ENCODE measurements around the gene TMEM170A.
"Not testable (repeated sequence)": the region's sequence is repeated elsewhere in the genome, so short reads cannot be mapped to it uniquely, and the experiment has no call there.

Gene TMEM170A

DNA sequence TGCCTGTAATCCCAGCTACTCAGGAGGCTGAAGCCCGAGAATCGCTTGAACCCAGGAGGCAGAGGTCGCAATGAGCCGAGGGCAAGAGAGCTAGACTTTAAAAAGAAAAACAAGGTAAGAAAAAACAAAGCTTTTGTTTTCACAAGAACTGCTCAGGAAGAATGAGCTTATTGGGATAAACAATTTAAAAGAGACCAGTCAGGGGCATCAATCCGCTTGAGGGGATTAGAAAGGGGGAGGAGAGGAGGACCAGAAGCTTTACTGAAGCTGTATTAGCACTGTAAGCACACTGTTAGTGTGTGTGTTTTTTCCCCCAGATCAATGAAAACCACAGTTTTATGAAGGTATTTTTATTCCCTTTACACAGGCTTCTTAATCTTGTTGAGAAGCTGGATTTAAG lies 8.8 kb downstream of the TMEM170A start:
- no peak for DNase-seq (ENCODE audit: low read depth in 1 of 2, low spot score in 1 of 2)

DNA sequence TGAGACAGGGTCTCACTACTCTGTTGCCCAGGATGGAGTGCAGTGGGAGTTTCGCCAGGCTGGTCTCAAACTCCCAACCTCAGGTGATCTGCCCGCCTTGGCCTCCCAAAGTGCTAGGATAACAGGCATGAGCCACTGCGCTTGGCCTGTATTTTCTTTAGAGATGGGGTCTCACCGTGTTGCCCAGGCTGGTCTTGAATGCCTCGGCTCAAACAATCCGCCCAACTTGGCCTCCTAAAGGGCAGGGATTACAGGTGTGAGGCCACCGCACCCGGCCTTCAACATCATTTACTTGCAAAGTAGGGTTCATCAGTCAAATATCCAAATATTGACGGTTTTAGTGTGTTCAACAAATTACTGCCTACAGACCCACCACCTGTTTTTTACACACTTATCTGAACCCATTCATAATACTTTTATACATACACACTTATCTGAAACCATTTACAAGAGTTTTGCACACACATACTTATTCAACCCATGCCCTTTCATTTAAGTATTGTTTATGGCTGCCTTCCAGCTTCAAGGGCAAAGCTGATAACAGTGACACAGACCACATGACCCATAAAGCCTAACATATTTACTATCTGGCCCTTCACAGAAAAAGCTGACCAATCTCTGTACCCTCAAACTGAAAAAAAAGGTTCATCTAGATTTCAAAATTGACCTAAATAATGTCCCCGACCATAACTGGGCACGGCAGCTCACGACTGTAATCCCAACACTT lies 11.9 kb downstream of the TMEM170A start:
- DNase-seq (ENCODE audit: low read depth in 1 of 2, low spot score in 1 of 2) = no peak

DNA sequence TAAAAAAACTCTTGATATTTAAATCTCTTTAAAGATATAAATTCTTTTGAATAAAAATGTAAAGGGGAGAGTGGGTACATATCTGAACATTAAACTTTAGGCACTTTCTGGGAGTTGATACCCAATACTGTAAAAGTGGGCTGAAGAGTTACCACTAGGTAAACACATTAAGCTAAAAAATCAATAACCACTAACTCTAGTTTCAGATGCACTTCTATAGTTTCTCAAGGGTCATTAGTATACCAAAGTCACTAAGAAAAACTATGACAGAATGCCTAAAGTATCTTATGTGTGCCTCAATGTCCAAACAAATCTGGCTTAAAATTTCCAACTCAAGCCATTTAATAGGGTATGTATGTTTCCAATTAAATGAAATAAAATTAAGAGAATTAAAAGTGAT lies 18.1 kb downstream of the TMEM170A start:
- no peak for DNase-seq (ENCODE audit: low read depth in 1 of 2, low spot score in 1 of 2)

DNA sequence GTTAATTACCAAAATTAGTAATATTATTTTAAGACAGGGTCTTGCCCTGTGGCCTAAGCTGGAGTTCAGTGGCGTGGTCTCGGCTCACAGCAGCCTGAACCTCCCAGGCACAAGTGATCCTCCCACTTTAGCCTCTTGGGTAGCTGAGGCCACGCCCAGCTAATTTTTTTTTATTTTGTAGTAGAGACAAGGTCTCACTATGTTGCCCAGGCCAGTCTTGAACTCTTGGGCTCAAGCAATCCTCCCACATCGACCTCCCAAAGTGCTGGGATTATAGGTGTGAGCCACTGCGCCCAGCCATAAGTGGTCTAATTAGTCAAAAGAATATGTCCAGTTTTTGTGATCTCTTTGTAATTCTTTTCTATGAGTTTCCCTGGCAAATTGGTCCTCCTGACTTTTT lies 19.2 kb downstream of the TMEM170A start:
- no peak for DNase-seq (ENCODE audit: low read depth in 1 of 2, low spot score in 1 of 2)

DNA sequence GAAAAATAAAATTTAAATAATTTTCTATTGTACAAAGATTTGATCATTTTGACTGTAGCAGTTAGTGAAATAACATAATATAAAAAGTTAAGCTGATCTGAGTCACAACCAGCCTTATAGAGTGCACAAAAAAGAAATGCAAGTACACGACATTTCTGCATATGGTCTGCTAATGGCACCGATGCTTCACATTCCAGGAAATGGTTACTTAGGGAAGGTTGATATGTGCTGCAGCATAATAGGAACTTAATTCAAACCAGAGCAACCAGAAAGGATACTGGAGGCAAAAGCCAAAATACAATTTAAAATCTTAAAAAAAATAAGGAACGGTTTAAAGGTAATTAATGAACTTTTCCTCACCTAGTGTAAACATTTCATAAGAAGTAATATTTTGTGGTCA lies 21.2 kb downstream of the TMEM170A start:
- DNase-seq (ENCODE audit: low read depth in 1 of 2, low spot score in 1 of 2) = no peak

DNA sequence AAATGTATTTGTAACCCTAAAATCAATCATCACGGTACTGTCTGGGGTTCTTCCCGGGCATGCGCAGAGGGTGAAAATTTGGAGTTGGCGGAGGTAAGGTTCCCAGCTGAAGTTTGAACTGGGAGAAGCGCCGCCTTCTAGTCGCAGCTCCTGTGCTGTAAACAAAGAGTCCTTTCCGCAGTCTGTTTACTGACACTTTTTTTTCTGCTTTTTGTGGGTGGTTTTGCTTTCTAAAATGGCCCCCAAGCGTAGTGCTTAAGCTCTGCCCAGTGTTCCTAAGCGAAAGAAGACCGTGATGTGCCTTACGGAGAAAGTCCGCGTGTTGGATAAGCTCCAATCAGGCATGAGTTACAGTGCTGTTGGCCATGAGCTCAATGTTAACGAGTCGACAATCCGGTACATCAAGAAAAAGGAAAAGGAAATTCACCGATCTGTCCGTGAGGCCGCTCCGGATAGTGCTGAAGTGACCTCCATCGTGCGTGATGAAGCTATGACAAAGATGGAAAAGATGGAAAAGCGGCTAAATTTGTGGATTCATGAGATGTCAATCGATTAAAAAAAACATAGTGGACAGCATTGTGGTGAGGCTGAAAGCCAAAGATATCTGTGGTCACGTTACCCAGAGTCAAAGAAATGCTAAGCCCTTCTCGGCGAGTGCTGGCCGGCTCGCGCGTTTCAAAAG lies 30.6 kb downstream of the TMEM170A start:
- DNase-seq (ENCODE audit: low read depth in 1 of 2, low spot score in 1 of 2) = peak in 1 of 2 donors; percentile 66

DNA sequence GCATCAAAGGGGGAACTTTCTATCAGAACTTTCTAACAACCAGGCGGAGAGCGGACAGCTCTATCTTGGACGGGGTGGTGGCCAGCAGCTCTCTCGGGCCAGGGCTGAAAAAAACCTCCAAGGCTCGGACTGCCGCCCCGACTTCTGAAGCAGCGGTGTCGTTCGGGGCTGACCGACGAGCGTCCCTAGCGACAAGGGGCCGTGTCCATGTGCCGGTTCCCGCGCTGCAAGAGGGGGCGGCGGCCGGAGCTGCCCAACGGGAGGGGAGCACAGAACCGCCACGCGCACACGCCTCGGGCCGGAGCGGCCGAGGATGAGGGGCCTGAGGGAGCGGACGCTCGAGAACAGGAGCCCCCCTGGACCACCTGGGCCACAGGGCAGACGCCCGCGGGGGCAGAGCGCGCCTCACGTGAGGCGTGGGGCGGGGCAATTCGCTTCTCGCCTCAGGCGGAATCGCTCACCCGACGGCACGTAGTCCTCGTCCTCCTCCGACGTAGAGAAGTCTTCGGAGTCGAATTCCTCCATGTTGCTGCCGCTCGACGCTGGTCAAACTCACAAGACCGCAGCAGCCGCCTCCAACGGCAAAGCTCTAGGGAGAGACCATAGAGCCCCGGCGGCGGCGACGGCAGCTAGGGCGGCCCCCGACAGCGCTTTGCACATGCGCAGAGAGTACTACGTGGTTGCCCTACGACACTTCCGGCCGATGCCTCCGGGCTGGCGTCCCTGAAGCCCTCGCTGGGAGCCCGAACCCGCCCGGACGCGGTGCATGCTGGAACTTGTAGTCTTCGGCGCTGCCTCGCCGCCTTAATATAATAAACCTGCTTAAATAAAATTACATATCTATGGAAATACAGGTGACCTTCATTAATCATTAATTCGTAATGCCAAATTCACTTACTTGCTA lies 31.4 kb downstream of the TMEM170A start, which contains the start of gene CFDP1:
TSS of gene CFDP1 (minus strand) at position 676 of the 904 bp plus-strand sequence. CDS start at position 525, 151 bp downstream.
- peak; percentile 87 to 96 for DNase-seq (ENCODE audit: low read depth in 1 of 2, low spot score in 1 of 2)

DNA sequence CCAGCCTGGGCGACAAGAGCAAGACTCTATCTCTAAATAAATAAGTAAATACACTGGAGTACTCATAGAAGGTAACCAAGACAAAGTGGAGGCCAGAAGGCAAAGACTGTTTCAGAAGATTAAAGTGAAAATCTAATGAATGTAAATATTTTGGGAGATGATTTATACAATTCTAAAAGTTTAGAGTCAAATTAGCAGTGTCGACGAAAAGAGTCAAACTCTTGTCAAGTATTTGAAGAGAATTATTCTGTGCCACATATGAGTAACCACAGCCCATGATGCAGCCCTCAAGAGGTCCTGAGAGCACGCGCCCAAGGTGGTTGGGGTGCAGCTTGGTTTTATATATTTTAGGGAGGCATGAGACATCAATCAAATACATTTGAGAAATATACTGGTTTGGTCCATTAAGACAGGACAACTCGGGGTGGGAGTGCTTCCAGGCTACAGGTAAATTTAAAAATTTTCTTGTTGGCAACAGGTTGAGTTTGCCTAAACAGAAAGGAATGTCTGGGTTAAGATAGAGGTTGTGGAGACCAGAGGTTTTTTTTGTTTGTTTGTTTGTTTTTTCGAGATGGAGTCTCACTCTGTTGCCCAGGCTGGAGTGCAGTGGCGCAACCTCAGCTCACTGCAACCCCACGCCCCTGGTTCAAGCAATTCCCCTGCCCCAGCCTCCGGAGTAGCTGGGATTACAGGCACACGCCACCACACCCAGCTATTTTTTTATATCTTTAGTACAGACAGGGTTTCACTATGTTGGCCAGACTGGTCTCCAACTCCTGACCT lies 34.7 kb downstream of the TMEM170A start:
- no peak for DNase-seq (ENCODE audit: low read depth in 1 of 2, low spot score in 1 of 2)

DNA sequence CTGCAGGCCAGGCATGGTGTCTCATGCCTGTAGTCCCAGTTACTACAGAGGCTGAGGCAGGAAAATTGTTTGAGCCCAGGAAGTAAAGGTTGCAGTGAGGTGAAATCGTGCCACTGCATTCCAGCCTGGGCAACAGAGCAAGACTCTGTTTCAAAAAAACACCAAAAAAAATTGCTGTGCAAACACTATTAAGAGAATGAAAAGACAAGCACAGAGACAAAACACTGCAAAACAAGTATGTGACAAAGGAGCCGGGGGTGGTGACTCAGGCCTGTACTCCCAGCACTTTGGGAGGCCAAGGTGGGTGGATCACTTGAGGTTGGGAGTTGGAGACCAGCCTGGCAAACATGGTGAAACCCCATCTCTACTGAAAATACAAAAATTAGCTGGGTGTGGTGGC lies 38.0 kb downstream of the TMEM170A start:
- not testable (repeated sequence) for DNase-seq (ENCODE audit: low read depth in 1 of 2, low spot score in 1 of 2)

DNA sequence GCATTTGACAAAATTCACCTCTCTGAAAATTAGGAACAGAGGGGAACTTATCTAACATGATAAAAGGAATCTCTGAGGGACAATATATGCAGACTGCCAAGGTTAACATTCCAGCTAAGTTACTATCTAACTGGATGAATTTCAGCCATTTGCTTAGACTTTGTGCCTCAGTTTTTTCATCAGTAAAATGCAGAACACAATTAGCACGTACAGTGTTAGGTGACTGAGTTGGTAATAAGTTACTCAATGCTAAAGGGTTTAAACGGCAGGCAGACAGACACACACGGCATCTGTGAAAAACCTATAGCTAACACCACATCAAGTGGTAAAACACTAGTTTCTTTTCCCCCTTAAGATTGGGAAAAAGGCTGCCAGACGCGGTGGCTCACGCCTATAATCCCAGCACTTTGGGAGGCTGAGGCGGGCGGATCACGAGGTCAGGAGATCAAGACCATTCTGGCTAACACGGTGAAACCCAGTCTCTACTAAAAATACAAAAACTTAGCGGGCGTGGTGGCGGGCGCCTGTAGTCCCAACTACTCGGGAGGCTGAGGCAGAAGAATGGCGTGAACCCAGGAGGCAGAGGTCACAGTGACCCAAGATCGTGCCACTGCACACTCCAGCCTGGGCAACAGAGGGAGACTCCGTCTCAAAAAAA lies 40.3 kb downstream of the TMEM170A start:
- not testable (repeated sequence) for DNase-seq (ENCODE audit: low read depth in 1 of 2, low spot score in 1 of 2)

DNA sequence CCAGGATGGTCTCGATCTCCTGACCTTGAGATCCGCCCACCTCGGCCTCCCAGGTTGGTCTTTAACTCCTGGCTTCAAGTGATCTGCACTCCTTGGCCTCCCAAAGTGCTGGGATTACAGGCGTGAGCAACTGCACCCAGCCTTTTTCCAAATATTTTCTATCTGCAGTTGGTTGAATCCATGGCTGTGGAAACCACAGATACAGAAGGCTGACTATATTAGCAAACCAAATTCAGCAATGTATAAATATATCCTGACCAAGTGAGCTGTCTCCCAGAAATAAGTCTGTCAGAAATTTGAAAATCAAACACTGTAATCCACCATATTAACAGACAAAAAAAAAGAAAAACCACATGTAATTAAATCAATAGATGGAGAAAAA lies 40.8 kb downstream of the TMEM170A start:
- no peak for DNase-seq (ENCODE audit: low read depth in 1 of 2, low spot score in 1 of 2)

DNA sequence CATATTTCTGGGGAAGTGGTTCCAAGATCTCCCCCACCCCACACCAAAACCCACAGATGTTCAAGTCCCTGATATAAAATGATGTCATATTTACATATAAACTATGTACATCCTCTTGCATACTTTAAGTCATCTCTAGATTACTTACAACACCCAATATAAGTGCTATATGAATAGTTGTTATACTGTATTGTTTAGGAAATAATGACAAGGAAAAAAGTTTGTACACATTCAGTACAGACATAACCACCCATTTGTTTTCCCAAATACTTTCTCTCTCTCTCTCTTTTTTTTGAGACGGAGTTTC lies 42.7 kb downstream of the TMEM170A start:
- no peak for DNase-seq (ENCODE audit: low read depth in 1 of 2, low spot score in 1 of 2)

DNA sequence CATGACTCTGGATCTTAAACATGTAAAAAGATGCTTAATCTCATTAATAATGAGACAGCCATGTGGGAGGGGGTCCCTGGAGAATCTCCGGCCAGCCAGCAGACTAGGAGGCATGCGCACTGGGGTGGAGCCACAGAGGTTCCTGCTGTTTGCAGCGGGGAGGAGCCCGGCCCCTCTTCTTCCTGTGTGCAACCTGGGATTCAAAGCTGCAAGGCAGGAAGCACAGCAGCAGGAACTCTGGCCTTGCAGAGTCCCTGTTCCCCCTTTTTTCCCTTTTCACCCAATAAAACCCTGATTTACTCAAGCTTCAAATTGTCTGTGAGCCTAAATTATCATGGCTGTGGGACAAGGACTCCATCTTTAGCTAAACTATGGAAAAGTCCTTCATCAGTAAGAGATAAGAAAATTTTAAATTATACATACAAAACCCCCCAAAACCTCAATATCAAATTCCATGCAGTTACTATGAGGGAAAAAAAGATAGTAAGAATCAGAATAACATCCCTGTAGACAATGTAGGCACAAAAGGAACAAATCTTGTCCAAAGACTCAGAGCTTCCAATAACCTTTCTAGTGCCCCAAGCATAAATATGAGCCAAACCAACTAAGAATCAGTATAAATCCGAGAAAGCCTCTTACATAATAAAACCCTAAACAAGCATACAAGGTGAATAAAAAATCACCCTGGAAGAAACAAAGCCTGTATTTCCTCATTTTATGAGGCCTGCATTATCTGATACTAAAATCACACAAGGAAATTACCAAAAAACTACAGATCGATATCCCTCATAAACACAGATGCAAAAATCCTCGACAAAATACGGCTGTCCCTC lies 43.3 kb downstream of the TMEM170A start:
- peak in 1 of 2 donors; percentile 26 for DNase-seq (ENCODE audit: low read depth in 1 of 2, low spot score in 1 of 2)

DNA sequence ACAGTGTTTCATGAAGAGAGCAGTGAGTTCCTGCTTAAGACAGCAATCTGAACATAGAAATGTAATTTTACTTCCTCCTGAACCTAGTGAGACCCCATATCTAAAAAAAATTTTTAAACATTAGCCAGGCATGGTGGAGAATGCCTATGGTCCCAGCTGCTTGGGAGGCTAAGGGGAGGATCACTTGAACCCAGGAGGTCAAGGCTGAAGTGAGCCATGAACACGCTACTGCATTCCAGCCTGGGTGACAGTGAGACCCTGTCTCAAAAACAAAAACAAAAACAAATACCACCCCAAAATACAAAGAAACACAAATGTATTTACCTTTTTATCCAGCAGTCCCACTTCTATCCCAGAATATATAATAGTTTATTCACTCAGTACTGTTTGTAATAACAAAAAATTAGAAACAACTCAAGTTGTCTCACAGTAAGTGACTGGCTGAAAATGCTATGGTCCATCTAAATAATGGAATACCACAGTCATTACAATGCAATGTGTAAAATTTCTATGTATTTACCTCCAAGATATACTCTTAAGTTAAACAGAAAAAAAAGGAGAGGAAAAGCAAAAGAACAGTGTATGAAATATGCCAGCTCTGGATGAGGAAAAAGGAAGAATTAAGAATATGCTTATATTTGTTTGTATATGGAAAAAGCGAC lies 47.5 kb downstream of the TMEM170A start:
- DNase-seq (ENCODE audit: low read depth in 1 of 2, low spot score in 1 of 2) = no peak

DNA sequence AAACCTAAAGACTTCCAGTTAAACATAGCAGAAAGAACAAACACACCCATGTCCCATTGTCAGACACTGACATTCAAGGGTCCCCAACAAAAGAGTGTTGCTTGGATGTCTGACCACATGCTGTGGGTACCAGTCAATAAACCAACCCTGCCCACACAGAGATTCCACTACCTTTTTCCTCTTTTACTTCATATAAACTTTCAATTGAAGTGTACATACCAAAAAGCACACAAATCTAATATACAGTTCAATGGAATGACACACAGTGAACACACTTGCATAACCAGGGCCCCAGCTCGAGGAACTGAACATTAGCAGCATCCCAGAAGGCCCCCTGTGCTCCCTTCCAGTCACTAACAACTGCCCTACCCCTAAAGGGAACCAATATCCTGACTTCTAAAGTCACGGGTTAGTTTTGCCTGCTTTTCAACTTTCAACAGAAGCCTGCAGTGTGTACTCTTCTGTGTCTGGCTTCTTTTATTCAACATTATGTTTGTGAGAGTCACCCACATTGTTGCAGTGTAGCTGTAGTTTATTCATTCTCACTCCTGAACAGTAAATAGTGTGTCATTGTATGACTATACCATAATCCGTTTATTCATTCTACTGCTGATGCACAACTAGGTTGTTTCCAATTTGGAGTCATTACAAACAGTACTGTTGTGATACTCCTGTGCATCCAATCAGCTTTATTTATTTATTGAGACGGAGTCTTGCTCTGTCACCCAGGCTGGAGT lies 49.2 kb downstream of the TMEM170A start:
- no peak for DNase-seq (ENCODE audit: low read depth in 1 of 2, low spot score in 1 of 2)

DNA sequence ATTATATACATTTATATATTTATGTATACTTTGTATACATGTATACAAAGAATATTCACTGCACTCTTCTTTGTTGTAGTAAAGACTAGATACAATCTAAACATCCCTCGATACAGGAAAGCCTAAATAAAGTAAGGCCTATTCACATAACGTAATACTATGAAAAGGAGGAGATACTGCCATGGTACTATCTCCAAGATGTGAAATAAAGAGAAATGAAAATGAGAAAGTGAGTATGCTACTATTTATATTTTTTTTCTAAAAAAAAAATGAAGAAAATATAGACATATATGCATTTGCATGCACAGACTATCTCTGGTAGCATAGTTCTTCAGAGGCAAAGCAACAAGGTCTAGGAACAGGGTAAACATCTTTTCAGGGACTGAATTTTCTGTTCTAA lies 50.5 kb downstream of the TMEM170A start:
- no peak for DNase-seq (ENCODE audit: low read depth in 1 of 2, low spot score in 1 of 2)

DNA sequence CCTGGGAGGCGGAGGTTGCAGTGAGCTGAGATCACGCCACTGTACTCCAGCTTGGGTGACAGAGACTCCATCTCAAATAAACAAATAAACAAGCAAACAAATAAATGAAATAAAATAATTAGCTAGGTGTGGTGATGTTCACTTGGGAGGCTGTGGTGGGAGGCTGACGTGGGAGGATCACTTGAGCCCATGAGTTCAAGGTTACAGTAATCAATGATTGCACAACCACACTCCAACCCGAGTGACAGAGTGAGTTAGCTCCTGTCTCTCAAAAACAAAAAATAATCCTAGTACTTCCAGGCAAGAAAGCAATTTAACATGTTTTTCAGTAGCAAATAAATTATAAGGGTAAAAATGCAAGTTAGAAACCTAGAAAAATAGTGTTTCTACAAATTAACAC lies 57.5 kb downstream of the TMEM170A start:
- no peak for DNase-seq (ENCODE audit: low read depth in 1 of 2, low spot score in 1 of 2)

DNA sequence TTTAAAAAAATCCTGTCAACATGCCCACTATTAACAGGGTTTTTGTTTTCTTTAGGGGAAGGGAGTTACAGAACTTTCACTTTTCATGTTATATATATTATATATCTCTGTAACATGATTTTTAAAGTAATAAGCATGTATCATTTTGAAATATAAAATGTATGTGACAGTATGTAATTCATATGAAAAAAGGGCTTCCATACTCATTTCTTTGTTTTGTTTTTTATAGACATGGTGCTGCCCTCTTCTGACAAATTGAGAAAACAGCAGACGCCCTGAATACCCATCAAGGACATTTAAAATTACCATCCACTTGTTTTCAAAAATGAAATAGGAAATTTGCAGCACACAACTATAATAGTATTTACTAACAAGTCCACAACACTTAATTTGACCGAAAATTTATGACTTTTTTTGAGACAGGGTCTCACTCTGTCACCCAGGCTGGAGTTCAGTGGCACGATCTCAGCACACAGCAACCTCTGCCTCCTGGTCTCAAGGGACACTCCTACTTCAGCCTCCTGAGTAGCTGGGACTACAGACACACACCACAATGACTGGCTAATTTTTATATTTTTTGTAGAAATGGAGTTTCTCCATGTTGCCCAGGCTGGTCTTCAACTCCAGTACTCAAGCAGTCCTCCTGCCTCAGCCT lies 61.5 kb downstream of the TMEM170A start:
- no peak for DNase-seq (ENCODE audit: low read depth in 1 of 2, low spot score in 1 of 2)
